Osteoblast (primary cell): ENCODE measurements around the gene ART3. TPM values are rescaled to one million over a fixed set of nuclear protein-coding genes. Genes with fewer than 3 reads are reported as not detected.

ENCODE experiments used
- DNase-seq: peaks from one replicate; pipeline ENCODE4 v3.0.0; 2011; ENCODE audit warnings: low spot score, mixed read lengths; ENCODE audit not compliant: insufficient read length; ENCODE audit errors: missing footprints
- H2AFZ ChIP-seq: 2 replicates; pipeline ENCODE4 v1.6.0; 2011; ENCODE audit warnings: mild to moderate bottlenecking, low read length
- H3K27ac ChIP-seq: 2 replicates; pipeline ENCODE4 v1.5.1; 2011; ENCODE audit warnings: mild to moderate bottlenecking, low read depth, low read length, moderate library complexity
- H3K27me3 ChIP-seq: 2 replicates; pipeline ENCODE4 v1.6.0; 2012; ENCODE audit warnings: mild to moderate bottlenecking, control low read depth, inconsistent platforms, low read length, moderate library complexity; ENCODE audit not compliant: insufficient read depth
- H3K36me3 ChIP-seq: 2 replicates; pipeline ENCODE4 v1.5.1; 2011; ENCODE audit warnings: mild to moderate bottlenecking, low read length, control low read depth, moderate library complexity; ENCODE audit not compliant: insufficient read depth
- H3K4me1 ChIP-seq: 2 replicates; pipeline ENCODE4 v1.5.1; 2011; ENCODE audit warnings: mild to moderate bottlenecking, low read length, control low read depth, moderate library complexity; ENCODE audit not compliant: insufficient read depth
- H3K4me2 ChIP-seq: 2 replicates; pipeline ENCODE4 v1.6.0; 2011; ENCODE audit warnings: mild to moderate bottlenecking, low read length; ENCODE audit not compliant: insufficient read depth
- H3K4me3 ChIP-seq: fragments of 200-600 bp; sonication (generic); 3 replicates; pipeline ENCODE4 v1.5.1; 2012; ENCODE audit warnings: mild to moderate bottlenecking, low read length, inconsistent platforms; ENCODE audit not compliant: insufficient read depth
- H3K79me2 ChIP-seq: 2 replicates; pipeline ENCODE4 v1.6.0; 2012; ENCODE audit warnings: mild to moderate bottlenecking, low read length, control low read depth, inconsistent platforms; ENCODE audit not compliant: insufficient read depth
- H3K9me3 ChIP-seq: 2 replicates; pipeline ENCODE4 v1.5.1; 2011; ENCODE audit warnings: low read depth, low read length, control low read depth
- H4K20me1 ChIP-seq: 2 replicates; pipeline ENCODE4 v1.6.0; 2012; ENCODE audit warnings: mild to moderate bottlenecking, low read length, control low read depth; ENCODE audit not compliant: insufficient read depth
- CTCF ChIP-seq: IDR thresholded peaks from 2 replicates; pipeline ENCODE4 v1.5.1; 2011; ENCODE audit warnings: mild to moderate bottlenecking, low read depth, low read length, moderate library complexity; ENCODE audit errors: extremely low read depth
- total RNA-seq: library from RNA; depleted of rRNA; stranded (reverse); fragments of >200 nt; gene quantifications from 2 replicates; pipeline ENCODE4 v1.2.3, GENCODE V29; 2012

Gene ART3
- total RNA-seq, 1 donor, result under 0.01 TPM

DNA sequence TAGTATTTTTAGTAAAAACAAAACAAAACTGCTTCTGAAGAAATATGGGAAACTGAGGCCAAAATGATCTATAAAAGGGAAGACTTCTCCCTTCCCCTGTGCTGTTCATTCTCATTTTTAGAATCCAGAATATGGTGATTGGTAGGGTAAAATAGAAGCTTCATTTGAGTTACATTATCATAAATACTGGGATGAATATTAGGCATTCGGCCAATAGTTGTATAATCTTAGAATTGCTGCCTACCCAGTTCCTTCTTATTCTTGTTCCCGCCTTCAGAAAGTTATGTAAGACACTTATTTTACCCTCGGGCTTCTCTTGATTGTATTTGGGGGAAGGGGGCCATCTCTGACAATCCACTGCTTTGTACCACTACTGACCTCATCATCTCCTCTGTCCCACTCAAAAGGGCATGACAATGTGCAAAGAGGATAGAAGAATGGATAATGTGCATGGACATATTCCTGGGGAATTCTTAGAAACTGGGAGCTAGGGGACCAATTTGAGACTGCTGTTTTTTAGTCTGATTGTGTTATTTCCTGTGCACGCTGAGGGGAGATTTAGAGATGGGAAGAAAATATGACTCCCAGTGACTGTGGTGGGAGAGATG is 588 bp downstream of the ART3 start:
- no peaks in the 10 kb centered on the region for H3K36me3 ChIP-seq
- H3K4me1 ChIP-seq, result no peaks in the 10 kb centered on the region
- H2AFZ ChIP-seq, result no peak overlapping the region
- H3K4me3 ChIP-seq, result no peak overlapping the region
- no peak for TF ChIP-seq CTCF
- peaks cover 2% of the 10 kb centered on the region for H3K27me3 ChIP-seq
- no peak overlapping the region for H3K27ac ChIP-seq
- H4K20me1 ChIP-seq, result no peaks in the 10 kb centered on the region
- no peaks in the 10 kb centered on the region for H3K79me2 ChIP-seq
- H3K4me2 ChIP-seq, result no peak overlapping the region
- DNase-seq, result no peak
- no peaks in the 10 kb centered on the region for H3K9me3 ChIP-seq

DNA sequence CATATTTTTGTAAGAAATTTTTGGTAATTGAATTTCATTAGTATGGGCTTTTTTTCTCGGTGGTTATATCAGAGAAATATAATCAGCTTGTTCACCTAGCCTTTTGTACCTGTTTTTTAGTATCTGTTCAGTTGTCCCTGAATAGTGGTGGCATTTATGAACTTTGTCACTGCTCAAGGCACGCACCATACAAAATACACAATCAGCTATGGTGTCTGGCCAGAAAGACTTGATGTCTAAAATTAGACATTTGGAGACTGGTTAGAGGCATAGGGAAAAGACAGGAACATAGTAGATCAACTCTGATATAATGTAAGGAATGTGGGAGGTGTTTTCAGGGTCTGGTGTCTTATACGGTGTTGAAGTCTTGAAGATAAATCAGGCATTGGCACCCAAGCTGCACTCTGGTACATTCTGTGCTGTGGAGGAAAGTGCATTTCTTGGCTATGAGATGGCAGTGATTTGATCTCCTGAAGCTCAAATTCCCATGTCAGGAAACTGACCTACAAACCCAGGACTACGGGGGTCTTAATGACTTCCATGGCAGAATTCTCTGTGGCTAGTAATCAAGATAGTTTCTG is 3.6 kb downstream of the ART3 start:
- no peaks in the 10 kb centered on the region for H3K9me3 ChIP-seq
- H3K79me2 ChIP-seq, result no peaks in the 10 kb centered on the region
- no peaks in the 10 kb centered on the region for H3K4me1 ChIP-seq
- H3K4me3 ChIP-seq, result no peak overlapping the region
- H3K27ac ChIP-seq, result no peak overlapping the region
- no peak overlapping the region for H2AFZ ChIP-seq
- H3K27me3 ChIP-seq, result peaks cover 8% of the 10 kb centered on the region
- no peak for TF ChIP-seq CTCF
- H4K20me1 ChIP-seq, result no peaks in the 10 kb centered on the region
- H3K36me3 ChIP-seq, result no peaks in the 10 kb centered on the region
- H3K4me2 ChIP-seq, result no peak overlapping the region
- no peak for DNase-seq

DNA sequence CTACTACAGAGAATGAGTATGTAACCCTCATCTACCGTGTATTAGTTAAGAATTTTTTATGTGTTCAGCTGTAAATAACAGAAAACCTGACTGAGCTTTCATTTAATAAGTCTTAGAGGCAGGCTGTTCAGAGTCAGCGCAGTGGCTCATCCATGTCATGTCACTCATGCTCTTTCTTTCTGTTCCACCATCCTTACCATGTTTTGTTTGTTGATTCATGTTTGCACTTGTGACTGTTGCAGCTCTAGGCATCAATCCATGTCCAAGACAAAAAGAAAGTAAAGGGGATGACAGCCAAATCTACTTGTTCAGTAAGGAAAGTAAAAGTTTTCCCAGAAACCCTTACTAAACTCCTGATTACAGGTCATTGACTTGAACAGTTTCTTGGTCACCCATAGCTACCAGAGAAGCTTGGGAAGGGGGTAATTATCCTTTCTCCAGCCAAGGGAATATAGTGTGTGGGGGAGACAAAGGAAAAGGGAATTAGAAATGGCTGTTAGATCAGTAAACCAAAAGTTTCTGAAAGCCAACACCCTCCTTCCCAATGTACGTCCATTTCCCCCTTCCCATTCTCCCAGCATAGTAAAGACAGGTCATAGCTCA is 9.0 kb downstream of the ART3 start:
- no peak for TF ChIP-seq CTCF
- Histone ChIP-seq H3K27ac (no peak overlapping the region), H3K4me2 (no peak overlapping the region), H4K20me1 (no peaks in the 10 kb centered on the region), H2AFZ (no peak overlapping the region), H3K36me3 (no peaks in the 10 kb centered on the region), H3K9me3 (no peaks in the 10 kb centered on the region), H3K4me1 (peaks cover 8% of the 10 kb centered on the region), H3K4me3 (no peak overlapping the region), H3K27me3 (peaks cover 7% of the 10 kb centered on the region), H3K79me2 (no peaks in the 10 kb centered on the region)
- no peak for DNase-seq

- DNase-seq, result no peak
- Histone ChIP-seq H3K4me1 (peaks cover 8% of the 10 kb centered on the region), H4K20me1 (no peaks in the 10 kb centered on the region), H3K36me3 (no peaks in the 10 kb centered on the region), H2AFZ (no peak overlapping the region), H3K4me3 (no peak overlapping the region), H3K9me3 (no peaks in the 10 kb centered on the region), H3K79me2 (no peaks in the 10 kb centered on the region), H3K27me3 (peaks cover 6% of the 10 kb centered on the region), H3K4me2 (no peak overlapping the region), H3K27ac (no peak overlapping the region)
- TF ChIP-seq CTCF, result no peak
Measured at GRCh38 chr4:76084542-76084941, 10.0 kb downstream of the ART3 start.
